Lower leg skin (tissue), 4 donors: ENCODE data around the gene PRKAA2. TPM values are rescaled to one million over a fixed set of nuclear protein-coding genes. Genes with fewer than 3 reads are reported as not detected.

ENCODE experiments used
- DNase-seq, 2 donors: peaks; one replicate each; pipeline ENCODE4 v3.0.0-alpha.2; 2019; ENCODE audit warnings: low spot score in 2 of 2
- H3K4me3 ChIP-seq: fragments of 200-600 bp; sonication (generic); 2 replicates; pipeline ENCODE4 v1.5.1; 2017; ENCODE audit warnings: mild to moderate bottlenecking, low read depth; ENCODE audit not compliant: poor library complexity, severe bottlenecking
- CTCF ChIP-seq, 3 donors: fragments of 450-650 bp; IDR thresholded peaks; one replicate each; pipeline ENCODE4 v1.5.1; 2016; ENCODE audit warnings: antibody characterized with exemption in 3 of 3, mild to moderate bottlenecking in 3 of 3, moderate library complexity in 2 of 3
- POLR2A ChIP-seq, 2 donors: fragments of 450-650 bp; IDR thresholded peaks; one replicate each; pipeline ENCODE4 v1.6.1; 2016 to 2017; ENCODE audit warnings: antibody characterized with exemption in 2 of 2, mild to moderate bottlenecking in 1 of 2, moderate library complexity in 1 of 2
- WGBS, 2 donors: methylation state at CpG; one replicate each; pipeline ENCODE4 v1.1.5; 2018; 5-methylcytosine and 5-hydroxymethylcytosine counted together
- intact Hi-C: fragments of 100-400 bp; cut with DNase I; formaldehyde crosslinking; loops from one replicate; pipeline ENCODE4 v1.15.0; 2023; ENCODE audit warnings: low total_unique reads
- total RNA-seq, 4 donors: library from RNA; depleted of rRNA; stranded (reverse); fragments of >200 nt; gene quantifications; one replicate each; pipeline ENCODE4 v1.1.0, GENCODE V29; 2016

The PRKAA2 gene
- total RNA-seq, 4 donors from 2014 or later, result 0.69 to 2.1 (median 1.2) TPM

GRCh38 chr1:56627019-56627635 lies 18.0 kb upstream of the PRKAA2 start:
- TF ChIP-seq POLR2A (IDR thresholded peaks at IDR 0.05), result no peak
- TF ChIP-seq CTCF (IDR thresholded peaks at IDR 0.05), result no peak
- DNase-seq, result no peak
- intact Hi-C loops, result no loop called here
- H3K4me3 ChIP-seq, result no peak overlapping the region
- WGBS, 2 donors, result 82 to 83% methylated on average over 3 of the region's 3 CpGs

DNA sequence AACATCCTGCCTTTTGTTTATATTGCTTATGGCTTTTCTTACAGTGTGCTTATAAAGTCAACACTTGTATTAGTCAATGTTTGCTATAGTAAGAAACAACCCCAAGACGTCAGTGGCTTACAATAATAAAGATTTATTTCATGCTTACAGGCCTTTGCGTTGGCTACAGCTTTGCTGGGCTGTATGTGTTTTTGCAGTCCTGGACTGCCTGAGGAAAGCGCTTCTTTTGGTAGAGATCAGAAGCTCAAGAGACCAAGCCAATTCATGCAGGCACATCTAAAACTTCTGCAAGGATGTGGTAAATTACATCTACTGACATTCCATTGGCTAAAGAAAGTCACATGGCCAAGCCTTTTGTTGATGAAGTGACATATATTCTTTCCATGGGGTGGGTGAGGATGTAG lies 17.5 kb upstream of the PRKAA2 start:
- intact Hi-C loops, result no loop called here
- H3K4me3 ChIP-seq, result no peak overlapping the region
- 81 to 86% methylated on average over 3 of the region's 3 CpGs for whole genome bisulfite sequencing, 2 donors
- DNase-seq, result no peak
- TF ChIP-seq CTCF (IDR thresholded peaks at IDR 0.05) (no peak), POLR2A (IDR thresholded peaks at IDR 0.05) (no peak)

DNA sequence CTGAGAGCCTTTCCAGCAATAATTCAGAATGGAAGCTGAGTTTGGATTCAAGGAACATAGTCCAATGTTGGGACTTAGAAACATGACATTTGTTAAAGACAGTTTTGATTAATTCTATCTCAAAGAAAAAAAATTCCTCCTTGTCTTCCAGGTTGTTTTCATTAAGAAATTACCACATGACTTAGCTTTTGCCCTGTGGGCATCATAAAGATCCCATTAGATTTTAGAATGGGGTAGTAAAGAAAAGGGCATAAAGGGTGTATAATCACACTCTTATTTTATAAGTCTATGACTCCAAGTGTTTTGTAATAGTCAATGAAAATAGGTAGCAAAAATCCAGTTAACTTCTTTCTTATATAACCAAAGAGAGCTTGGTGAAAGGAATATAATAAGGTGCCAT lies 14.3 kb upstream of the PRKAA2 start:
- no peak for TF ChIP-seq CTCF (IDR thresholded peaks at IDR 0.05)
- TF ChIP-seq POLR2A (IDR thresholded peaks at IDR 0.05), result no peak
- DNase-seq, result no peak
- intact Hi-C loops, result no loop called here
- H3K4me3 ChIP-seq, result no peak overlapping the region

- 76% methylated on average over 2 of the region's 2 CpGs for WGBS, 2 donors
- no peak overlapping the region for H3K4me3 ChIP-seq
- DNase-seq, result no peak
- intact Hi-C loops, result no loop called here
- TF ChIP-seq POLR2A (IDR thresholded peaks at IDR 0.05) (no peak), CTCF (IDR thresholded peaks at IDR 0.05) (no peak)
Measured at GRCh38 chr1:56631901-56632300, 13.2 kb upstream of the PRKAA2 start.

- no peak for DNase-seq
- 87 to 95% methylated on average over 3 of the region's 3 CpGs for WGBS, 2 donors
- TF ChIP-seq POLR2A (IDR thresholded peaks at IDR 0.05) (no peak), CTCF (IDR thresholded peaks at IDR 0.05) (no peak)
- H3K4me3 ChIP-seq, result no peak overlapping the region
- intact Hi-C loops, result no loop called here
Measured at GRCh38 chr1:56634981-56635380, 10.1 kb upstream of the PRKAA2 start.

- no peak for TF ChIP-seq CTCF (IDR thresholded peaks at IDR 0.05)
- TF ChIP-seq POLR2A (IDR thresholded peaks at IDR 0.05), result no peak
- DNase-seq, result no peak
- H3K4me3 ChIP-seq, result no peak overlapping the region
- intact Hi-C loops, result no loop called here
- WGBS, 2 donors, result 19 to 29% methylated on average over 1 of the region's 1 CpG
Measured at GRCh38 chr1:56638248-56638647, 6.9 kb upstream of the PRKAA2 start.
